Nephron (organoid): ENCODE measurements around the gene CCNA1.

Source experiments
- H3K27ac Mint-ChIP-seq, 3 experiments: 2 replicates each; pipeline ENCODE4 v1.8.0; 2020; ENCODE audit warnings: mixed read lengths in 3 of 3, mild to moderate bottlenecking in 2 of 3, moderate library complexity in 1 of 3
- H3K27me3 Mint-ChIP-seq: 2 replicates; pipeline ENCODE4 v1.8.0; 2021; ENCODE audit warnings: low read depth, mild to moderate bottlenecking, moderate library complexity, mixed read lengths
- H3K36me3 Mint-ChIP-seq: 2 replicates; pipeline ENCODE4 v1.8.0; 2020; ENCODE audit warnings: low read depth, mixed read lengths
- H3K4me1 Mint-ChIP-seq: 2 replicates; pipeline ENCODE4 v1.8.0; 2020; ENCODE audit warnings: mixed read lengths
- H3K4me3 Mint-ChIP-seq, 3 experiments: 2 replicates each; pipeline ENCODE4 v1.8.0; 2020; ENCODE audit warnings: mild to moderate bottlenecking in 3 of 3, mixed read lengths in 3 of 3, moderate library complexity in 2 of 3
- H3K9me3 Mint-ChIP-seq: 2 replicates; pipeline ENCODE4 v1.8.0; 2020; ENCODE audit warnings: mixed read lengths
- CTCF ChIP-seq, 3 experiments: fragments of 200-600 bp; sonication (generic); IDR thresholded peaks; one replicate each; pipeline ENCODE4 v1.5.0; 2021; ENCODE audit warnings: antibody characterized with exemption in 3 of 3; ENCODE audit not compliant: unreplicated experiment in 3 of 3

CCNA1 gene

DNA sequence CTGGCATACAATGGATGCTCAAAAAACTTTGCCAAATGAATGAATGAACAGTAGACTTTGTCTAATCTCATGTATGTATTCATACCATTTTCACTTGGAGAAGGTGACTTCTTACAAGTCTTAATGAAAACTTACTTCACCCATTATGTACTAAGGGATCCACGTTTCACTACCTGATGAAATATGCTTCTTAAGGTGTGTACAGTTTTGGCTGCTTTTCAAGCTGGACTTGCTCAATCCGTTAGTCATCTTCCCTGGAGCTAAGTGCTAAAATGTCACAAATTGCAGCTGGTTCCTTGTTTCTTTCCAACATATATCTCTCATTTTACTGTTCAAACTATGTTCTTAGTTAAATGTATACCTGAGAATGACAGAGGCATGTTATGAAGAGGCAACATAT lies 4.2 kb upstream of the CCNA1 start:
- Mint-ChIP-seq H3K36me3 (no peaks in the 10 kb centered on the region), H3K4me3 (no peak overlapping the region), H3K9me3 (peaks cover 18% of the 10 kb centered on the region), H3K27me3 (peaks cover 86% of the 10 kb centered on the region), H3K27ac (no peak overlapping the region), H3K4me1 (peaks cover 20% of the 10 kb centered on the region)
- no peak for TF ChIP-seq CTCF (IDR thresholded peaks at IDR 0.05; ENCODE audit: unreplicated experiment in 3 of 3)

- Mint-ChIP-seq H3K9me3 (peaks cover 11% of the 10 kb centered on the region), H3K36me3 (no peaks in the 10 kb centered on the region), H3K27me3 (peaks cover 90% of the 10 kb centered on the region), H3K4me3 (peak overlapping the region; percentile 58 to 78 (median 71)), H3K4me1 (peaks cover 20% of the 10 kb centered on the region), H3K27ac (no peak overlapping the region)
- TF ChIP-seq CTCF (IDR thresholded peaks at IDR 0.05; ENCODE audit: unreplicated experiment in 3 of 3), result no peak
Observed at GRCh38 chr13:36430247-36431203, 1.8 kb upstream of the CCNA1 start.

DNA sequence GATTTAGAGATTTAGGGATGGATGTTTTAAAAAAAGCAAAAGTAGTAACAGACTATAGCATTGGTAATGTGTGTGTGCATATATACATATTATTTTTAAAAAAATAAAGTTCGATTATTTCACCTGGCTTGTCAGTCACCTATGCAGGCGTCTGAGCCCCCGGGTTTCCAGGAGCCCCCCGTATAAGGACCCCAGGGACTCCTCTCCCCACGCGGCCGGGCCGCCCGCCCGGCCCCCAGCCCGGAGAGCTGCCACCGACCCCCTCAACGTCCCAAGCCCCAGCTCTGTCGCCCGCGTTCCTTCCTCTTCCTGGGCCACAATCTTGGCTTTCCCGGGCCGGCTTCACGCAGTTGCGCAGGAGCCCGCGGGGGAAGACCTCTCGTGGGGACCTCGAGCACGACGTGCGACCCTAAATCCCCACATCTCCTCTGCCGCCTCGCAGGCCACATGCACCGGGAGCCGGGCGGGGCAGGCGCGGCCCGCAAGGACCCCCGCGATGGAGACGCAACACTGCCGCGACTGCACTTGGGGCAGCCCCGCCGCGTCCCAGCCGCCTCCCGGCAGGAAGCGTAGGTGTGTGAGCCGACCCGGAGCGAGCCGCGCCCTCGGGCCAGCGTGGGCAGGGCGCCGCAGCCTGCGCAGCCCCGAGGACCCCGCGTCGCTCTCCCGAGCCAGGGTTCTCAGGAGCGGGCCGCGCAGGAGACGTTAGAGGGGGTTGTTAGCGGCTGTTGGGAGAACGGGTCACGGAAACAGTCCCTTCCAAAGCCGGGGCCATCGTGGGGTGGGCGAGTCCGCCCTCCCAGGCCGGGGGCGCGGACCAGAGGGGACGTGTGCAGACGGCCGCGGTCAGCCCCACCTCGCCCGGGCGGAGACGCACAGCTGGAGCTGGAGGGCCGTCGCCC lies 840 bp upstream of the CCNA1 start:
- Mint-ChIP-seq H3K4me3 (peak overlapping the region; percentile 70 to 78 (median 71)), H3K9me3 (peaks cover 3% of the 10 kb centered on the region), H3K27me3 (peaks cover 90% of the 10 kb centered on the region), H3K4me1 (peaks cover 20% of the 10 kb centered on the region), H3K36me3 (no peaks in the 10 kb centered on the region), H3K27ac (no peak overlapping the region)
- no peak for TF ChIP-seq CTCF (IDR thresholded peaks at IDR 0.05; ENCODE audit: unreplicated experiment in 3 of 3)

DNA sequence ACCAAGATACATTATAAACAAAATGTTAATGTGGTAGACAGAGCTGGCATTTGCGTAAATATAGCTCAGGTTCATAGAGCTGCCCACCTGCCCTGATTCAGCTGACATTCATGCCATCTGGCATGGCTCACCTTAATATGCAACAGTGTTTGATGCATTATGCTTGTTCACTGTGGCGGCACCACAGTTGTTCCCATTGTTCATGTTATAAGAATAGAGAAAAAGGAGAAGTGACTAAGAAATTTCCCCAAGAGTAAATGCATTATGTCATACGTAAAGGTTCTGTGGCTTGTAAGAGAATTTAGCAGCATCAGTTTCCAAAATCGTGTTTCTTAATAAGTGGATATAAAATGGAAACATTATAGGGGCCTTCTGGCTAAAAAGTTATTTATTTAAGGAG lies 4.5 kb downstream of the CCNA1 start:
- no peak overlapping the region for H3K27ac Mint-ChIP-seq
- H3K4me1 Mint-ChIP-seq, result peaks cover 5% of the 10 kb centered on the region
- no peak for TF ChIP-seq CTCF (IDR thresholded peaks at IDR 0.05; ENCODE audit: unreplicated experiment in 3 of 3)
- no peaks in the 10 kb centered on the region for H3K9me3 Mint-ChIP-seq
- H3K36me3 Mint-ChIP-seq, result no peaks in the 10 kb centered on the region
- H3K27me3 Mint-ChIP-seq, result peaks cover 69% of the 10 kb centered on the region
- no peak overlapping the region for H3K4me3 Mint-ChIP-seq

DNA sequence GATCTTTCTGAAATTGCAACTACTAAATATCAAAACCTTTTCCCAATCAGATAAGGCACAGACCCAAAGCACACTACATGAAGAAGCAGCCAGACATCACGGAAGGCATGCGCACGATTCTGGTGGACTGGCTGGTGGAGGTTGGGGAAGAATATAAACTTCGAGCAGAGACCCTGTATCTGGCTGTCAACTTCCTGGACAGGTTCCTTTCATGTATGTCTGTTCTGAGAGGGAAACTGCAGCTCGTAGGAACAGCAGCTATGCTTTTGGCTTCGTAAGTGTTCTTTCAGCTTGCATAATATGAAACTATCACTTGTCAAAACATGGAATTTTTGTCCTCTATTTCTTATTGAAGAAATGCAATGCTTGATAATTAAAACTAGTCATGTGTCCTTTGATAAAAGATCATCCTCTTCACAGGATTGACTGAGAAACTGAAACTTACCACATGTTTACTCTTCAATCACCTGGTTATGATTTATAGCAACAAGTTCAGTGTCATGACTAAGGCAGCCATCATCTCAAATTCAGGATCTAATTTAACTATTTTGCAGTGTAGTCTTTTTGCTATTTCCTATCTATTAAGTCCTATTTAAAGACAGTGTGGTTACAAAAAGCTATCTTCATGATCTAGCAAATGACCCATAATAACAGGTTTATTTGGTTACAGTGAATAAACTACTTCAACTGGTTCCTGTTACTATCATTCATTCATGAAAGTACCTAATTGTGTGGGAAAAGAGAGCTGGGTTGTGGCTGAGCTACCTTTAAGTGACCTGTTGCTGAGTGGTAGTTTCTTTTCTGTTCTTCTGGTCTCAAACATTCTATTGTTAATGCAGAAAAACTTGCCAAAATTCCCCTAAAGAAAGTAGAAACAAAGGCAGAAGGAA lies 6.5 kb downstream of the CCNA1 start:
- Mint-ChIP-seq H3K36me3 (no peaks in the 10 kb centered on the region), H3K27ac (no peak overlapping the region), H3K9me3 (no peaks in the 10 kb centered on the region), H3K4me3 (no peak overlapping the region), H3K27me3 (peaks cover 51% of the 10 kb centered on the region), H3K4me1 (no peaks in the 10 kb centered on the region)
- no peak for TF ChIP-seq CTCF (IDR thresholded peaks at IDR 0.05; ENCODE audit: unreplicated experiment in 3 of 3)
